SK-N-SH (cell line): ENCODE results near the gene METTL23. TPM values are rescaled to one million over a fixed set of nuclear protein-coding genes. Genes with fewer than 3 reads are reported as not detected.
A peak's percentile ranks its signal among the peaks of the same experiment; 100 is the strongest.

Experiments used
- CTCF ChIA-PET: fragments of 300-600, 350-600 bp; formaldehyde crosslinking; extraction: SDS; loops from one replicate; lab custom pipeline; 2021; lab: Yijun Ruan, JAX
- POLR2A ChIA-PET: fragments of 350-600 bp; sonication (Branson Sonifier 250); formaldehyde crosslinking; extraction: SDS; loops from one replicate; lab custom pipeline; 2020; ENCODE audit warnings: antibody characterized with exemption, inconsistent platforms; lab: Yijun Ruan, JAX
- DNase-seq: peaks from one replicate; pipeline ENCODE4 v3.0.0; 2012
- H2AFZ ChIP-seq: fragments of 200-600 bp; sonication (generic); 2 replicates; pipeline ENCODE4 v1.8.1; 2016; ENCODE audit warnings: antibody characterized with exemption, mild to moderate bottlenecking, low read depth
- H3F3A ChIP-seq: fragments of 200-600 bp; sonication (generic); replicated peaks from 2 replicates; pipeline ENCODE3; 2016; ENCODE audit warnings: antibody characterized with exemption, mild to moderate bottlenecking; ENCODE audit not compliant: insufficient read depth
- H3K27ac ChIP-seq, 2 experiments: fragments of 200-500 bp in 1 of 2; fragments of 200-600 bp in 1 of 2; sonication (Bioruptor generic) in 1 of 2; sonication (generic), shearing (Covaris generic) in 1 of 2; 2 replicates each; pipeline versions ENCODE4 v1.5.1 to v1.6.1; 2014 to 2016; ENCODE audit warnings: low read depth in 2 of 2, inconsistent platforms in 1 of 2, low read length in 1 of 2, mild to moderate bottlenecking in 1 of 2, mixed read lengths in 1 of 2
- H3K27me3 ChIP-seq: fragments of 200-600 bp; sonication (generic), shearing (Covaris generic); 2 replicates; pipeline ENCODE4 v1.6.1; 2016; ENCODE audit warnings: mixed run types; ENCODE audit not compliant: insufficient read depth
- H3K36me3 ChIP-seq, 2 experiments: fragments of 200-500 bp in 1 of 2; fragments of 200-600 bp in 1 of 2; sonication (Bioruptor generic) in 1 of 2; sonication (generic) in 1 of 2; replicated peaks in 1 of 2; 2 replicates each; pipeline versions ENCODE3 to v1.5.1; 2014 to 2016; ENCODE audit warnings: low read length in 1 of 2, mild to moderate bottlenecking in 1 of 2; ENCODE audit not compliant: insufficient read depth in 2 of 2, control insufficient read depth in 1 of 2
- H3K4me1 ChIP-seq, 2 experiments: fragments of 200-500 bp in 1 of 2; fragments of 200-600 bp in 1 of 2; sonication (Bioruptor generic) in 1 of 2; sonication (generic), shearing (Covaris generic) in 1 of 2; 2 replicates each; pipeline versions ENCODE4 v1.5.1 to v1.6.1; 2014 to 2016; ENCODE audit warnings: low read depth in 1 of 2, low read length in 1 of 2, mixed run types in 1 of 2; ENCODE audit not compliant: insufficient read depth in 2 of 2, control insufficient read depth in 1 of 2
- H3K4me2 ChIP-seq: fragments of 200-600 bp; sonication (generic), shearing (Covaris generic); 2 replicates; pipeline ENCODE4 v1.6.1; 2017; ENCODE audit warnings: mixed run types
- H3K4me3 ChIP-seq, 2 experiments: fragments of 200-500 bp in 1 of 2; fragments of 200-600 bp in 1 of 2; sonication (Bioruptor generic) in 1 of 2; sonication (generic), shearing (Covaris generic) in 1 of 2; 2 replicates each; pipeline versions ENCODE4 v1.5.1 to v1.8.1; 2014 to 2016; ENCODE audit warnings: low read depth in 2 of 2, inconsistent platforms in 1 of 2, low read length in 1 of 2, mild to moderate bottlenecking in 1 of 2, mixed read lengths in 1 of 2, moderate library complexity in 1 of 2
- H3K79me2 ChIP-seq: fragments of 200-600 bp; sonication (generic); 2 replicates; pipeline ENCODE4 v1.8.1; 2017; ENCODE audit warnings: mild to moderate bottlenecking; ENCODE audit not compliant: insufficient read depth
- H3K9ac ChIP-seq: fragments of 200-600 bp; sonication (generic); 2 replicates; pipeline ENCODE4 v1.6.1; 2017; ENCODE audit warnings: mixed run types
- H3K9me2 ChIP-seq: fragments of 200-600 bp; sonication (generic); 2 replicates; pipeline ENCODE4 v1.6.1; 2017; ENCODE audit warnings: mixed run types
- H3K9me3 ChIP-seq: fragments of 200-600 bp; sonication (generic); 2 replicates; pipeline ENCODE4 v1.6.1; 2017; ENCODE audit warnings: mixed run types, mild to moderate bottlenecking, moderate library complexity
- H4K20me1 ChIP-seq: fragments of 200-600 bp; sonication (generic); 2 replicates; pipeline ENCODE4 v1.6.1; 2017; ENCODE audit warnings: mild to moderate bottlenecking, mixed run types; ENCODE audit not compliant: insufficient read depth
- EP300 ChIP-seq, 2 experiments: IDR thresholded peaks; 2 replicates each; pipeline versions ENCODE4 v1.4.0 to v1.6.1; 2012; ENCODE audit warnings: borderline replicate concordance in 1 of 2, low read depth in 1 of 2, low read length in 1 of 2
- FOSL2 ChIP-seq: IDR thresholded peaks from 2 replicates; pipeline ENCODE4 v1.4.0; 2012; ENCODE audit warnings: low read depth, mild to moderate bottlenecking, moderate library complexity, borderline replicate concordance
- FOXM1 ChIP-seq: IDR thresholded peaks from 2 replicates; pipeline ENCODE4 v1.4.0; 2012; ENCODE audit warnings: low read depth, mild to moderate bottlenecking
- JUND ChIP-seq: IDR thresholded peaks from 2 replicates; pipeline ENCODE4 v1.4.0; 2012
- MAX ChIP-seq: IDR thresholded peaks from 2 replicates; pipeline ENCODE4 v1.4.0; 2012; ENCODE audit warnings: low read depth
- MEF2A ChIP-seq: IDR thresholded peaks from 2 replicates; pipeline ENCODE4 v1.4.0; 2012; ENCODE audit warnings: low read depth, borderline replicate concordance
- MXI1 ChIP-seq: IDR thresholded peaks from 2 replicates; pipeline ENCODE4 v1.6.1; 2012; ENCODE audit warnings: mild to moderate bottlenecking, low read depth, low read length, improper control_type of control experiment
- PBX3 ChIP-seq: IDR thresholded peaks from 2 replicates; pipeline ENCODE4; 2012
- RCOR1 ChIP-seq: fragments of 150-350 bp; IDR thresholded peaks from 2 replicates; pipeline ENCODE4 v1.6.1; 2017; ENCODE audit warnings: antibody characterized with exemption, low read length
- RFX5 ChIP-seq: IDR thresholded peaks from 2 replicates; pipeline ENCODE4 v1.6.1; 2012; ENCODE audit warnings: mild to moderate bottlenecking, improper control_type of control experiment, low read length
- TCF12 ChIP-seq: IDR thresholded peaks from 2 replicates; pipeline ENCODE4 v1.4.0; 2012
- USF1 ChIP-seq: IDR thresholded peaks from 2 replicates; pipeline ENCODE4 v1.4.0; 2012; ENCODE audit warnings: low read depth, borderline replicate concordance
- USF2 ChIP-seq: fragments of 150-350 bp; IDR thresholded peaks from 2 replicates; pipeline ENCODE4 v1.6.1; 2017; ENCODE audit warnings: antibody characterized with exemption, low read length, low read depth, borderline replicate concordance
- polyA plus RNA-seq, 3 experiments: library from polyadenylated mRNA; depleted of rRNA; stranded (reverse); fragments of >200 nt; gene quantifications; 2 replicates each; pipeline ENCODE4 v1.2.3, GENCODE V29; 2012

The METTL23 gene
- polyA plus RNA-seq, 1 of the 3 experiments (the other 2 are of a cell fraction) = 75.9 TPM

GRCh38 chr17:76740329-76741118, 13.9 kb downstream of the METTL23 start (continued):
- TF ChIP-seq USF1 (no peak), TCF12 (no peak), USF2 (no peak), RFX5 (no peak), RCOR1 (no peak), MXI1 (no peak)

- Histone ChIP-seq H3K4me3 (no peak overlapping the region), H3K36me3 (peaks cover 38 to 49% of the 10 kb centered on the region in 2 experiments), H3K27me3 (no peaks in the 10 kb centered on the region), H3K79me2 (peaks cover 34% of the 10 kb centered on the region), H3F3A (peaks cover 17% of the 10 kb centered on the region), H3K27ac (peak overlapping the region in 1 of 2 experiments; percentile 23; a peak in 1 of 4 replicates), H2AFZ (no peak overlapping the region), H3K4me1 (peaks cover 11 to 14% of the 10 kb centered on the region in 2 experiments; a peak in 3 of 4 replicates), H3K9me3 (no peaks in the 10 kb centered on the region), H4K20me1 (no peaks in the 10 kb centered on the region), H3K9ac (no peak overlapping the region), H3K4me2 (no peak overlapping the region), H3K9me2 (no peaks in the 10 kb centered on the region)
- DNase-seq = no peak
- ChIA-PET CTCF (interaction anchor here (0.6 to 1.7 kb wide), 4 partner anchors 26 to 184 kb away, joined by 3 to 5 read pairs (median 4); partner anchors contain the start of gene MGAT5B), POLR2A (no interaction called here)
- TF ChIP-seq MAX = peak; percentile 48; the same call in 1 of the 2 replicates
- peak in 1 of 2 experiments; percentile 20; a peak in 1 of 4 replicates for TF ChIP-seq EP300 (IDR thresholded peaks at IDR 0.05; ENCODE audit: borderline replicate concordance in 1 of 2, low read depth in 1 of 2, low read length in 1 of 2)
- TF ChIP-seq JUND = peak; percentile 39
- 0 out of 2 replicates have a peak, but pooled peaks have one; percentile 44 for TF ChIP-seq TCF12
- TF ChIP-seq MEF2A = no peak
- no peak for TF ChIP-seq FOXM1
- 0 out of 2 replicates have a peak, but pooled peaks have one; percentile 37 for TF ChIP-seq FOSL2
- peak; percentile 86 for TF ChIP-seq PBX3
Measured at GRCh38 chr17:76742958-76743357, 16.3 kb downstream of the METTL23 start.
